ENCODE results near the gene LXN.
"Not testable (repeated sequence)": the region's sequence is repeated elsewhere in the genome, so short reads cannot be mapped to it uniquely, and the experiment has no call there.

LXN gene

GRCh38 chr3:158696618-158697017, 24.2 kb upstream of the LXN start:
- DNase-seq (ENCODE audit: low read depth), result no peak
- no peak for TF ChIP-seq CTCF (conservative IDR thresholded peaks at IDR 0.05; ENCODE audit: low read depth, low read length)
- H3K4me3 ChIP-seq (ENCODE audit: low read length), result no peak overlapping the region

- not testable (repeated sequence) for DNase-seq (ENCODE audit: low read depth); H3K4me3 ChIP-seq (ENCODE audit: low read length)
Observed at GRCh38 chr3:158693866-158694456, 21.5 kb upstream of the LXN start.

- DNase-seq (ENCODE audit: low read depth), result no peak
- no peak for TF ChIP-seq CTCF (conservative IDR thresholded peaks at IDR 0.05; ENCODE audit: low read depth, low read length)
- H3K4me3 ChIP-seq (ENCODE audit: low read length), result no peak overlapping the region
Observed at GRCh38 chr3:158685159-158685558, 12.7 kb upstream of the LXN start.

- no peak overlapping the region for H3K4me3 ChIP-seq (ENCODE audit: low read length)
- DNase-seq (ENCODE audit: low read depth), result no peak
- no peak for TF ChIP-seq CTCF (conservative IDR thresholded peaks at IDR 0.05; ENCODE audit: low read depth, low read length)
Observed at GRCh38 chr3:158683230-158683962, 10.9 kb upstream of the LXN start.

- no peak for DNase-seq (ENCODE audit: low read depth)
- no peak overlapping the region for H3K4me3 ChIP-seq (ENCODE audit: low read length)
- no peak for TF ChIP-seq CTCF (conservative IDR thresholded peaks at IDR 0.05; ENCODE audit: low read depth, low read length)
Observed at GRCh38 chr3:158680861-158681260, 8.4 kb upstream of the LXN start.

GRCh38 chr3:158679547-158680000, 7.1 kb upstream of the LXN start:
- no peak for TF ChIP-seq CTCF (conservative IDR thresholded peaks at IDR 0.05; ENCODE audit: low read depth, low read length)
- H3K4me3 ChIP-seq (ENCODE audit: low read length), result no peak overlapping the region
- no peak for DNase-seq (ENCODE audit: low read depth)

- no peak overlapping the region for H3K4me3 ChIP-seq (ENCODE audit: low read length)
- TF ChIP-seq CTCF (conservative IDR thresholded peaks at IDR 0.05; ENCODE audit: low read depth, low read length), result no peak
- DNase-seq (ENCODE audit: low read depth), result no peak
Observed at GRCh38 chr3:158678687-158679086, 6.2 kb upstream of the LXN start.
